ENCODE data around the gene TTC21B.

GRCh38 chr2:165893556-165893955, 60.0 kb downstream of the TTC21B start:
- TF ChIP-seq CTCF (conservative IDR thresholded peaks at IDR 0.05) (no peak), EZH2 (IDR thresholded peaks at IDR 0.05; ENCODE audit: low read depth) (no peak)

Measured in PC-9 (cell line).